B cell (primary cell): ENCODE results near the gene ZMYND8. TPM values are rescaled to one million over a fixed set of nuclear protein-coding genes. Genes with fewer than 3 reads are reported as not detected.

Source experiments
- ATAC-seq: fragments of 200-7000 bp; cut with Tn5 transposase; one replicate; pipeline ENCODE4 v1.10.0; 2021; ENCODE audit warnings: low read depth, mild to moderate bottlenecking, moderate number of reproducible peaks, moderate library complexity
- CTCF ChIA-PET: fragments of 350-600 bp; sonication (Branson Sonifier 250); formaldehyde crosslinking; loops from one replicate; lab custom pipeline; 2021; ENCODE audit warnings: antibody characterized with exemption, inconsistent platforms; lab: Charles Lee
- POLR2A ChIA-PET: fragments of 350-600 bp; sonication (Branson Sonifier 250); formaldehyde crosslinking; loops from one replicate; lab custom pipeline; 2021; ENCODE audit warnings: antibody characterized with exemption; lab: Charles Lee
- DNase-seq: peaks from one replicate; pipeline ENCODE4 v3.0.0; 2013
- H2AFZ ChIP-seq: 2 replicates; pipeline ENCODE4 v1.6.1; 2012; ENCODE audit warnings: mild to moderate bottlenecking, low read depth, low read length; ENCODE audit not compliant: insufficient read depth, poor library complexity, severe bottlenecking
- H3K27ac ChIP-seq, 2 donors: 1 replicate in 1 of 2; 2 replicates in 1 of 2; pipeline ENCODE4 v1.5.1; 2012 to 2013; ENCODE audit warnings: low read length in 2 of 2, mild to moderate bottlenecking in 2 of 2, moderate library complexity in 1 of 2
- H3K27me3 ChIP-seq, 4 experiments: fragments of 200-600 bp in 1 of 4; sonication (generic) in 1 of 4; replicated peaks in 1 of 4; 1 replicate in 2 of 4; 2 replicates in 2 of 4; pipeline versions ENCODE4 v1.6.1 to v1.7.0; 2013 to 2016; ENCODE audit warnings: low read length in 3 of 4, mild to moderate bottlenecking in 2 of 4, mixed read lengths in 1 of 4, moderate library complexity in 1 of 4; ENCODE audit not compliant: insufficient read depth in 4 of 4, control insufficient read depth in 3 of 4; ENCODE audit errors: control extremely low read depth in 1 of 4
- H3K36me3 ChIP-seq, 2 experiments: replicated peaks in 1 of 2; 1 replicate in 1 of 2; 2 replicates in 1 of 2; pipeline versions ENCODE4 v1.6.1 to v1.7.1; 2013; ENCODE audit warnings: low read length in 1 of 2; ENCODE audit not compliant: insufficient read depth in 2 of 2, control insufficient read depth in 1 of 2; ENCODE audit errors: control extremely low read depth in 1 of 2, extremely low read depth in 1 of 2
- H3K4me1 ChIP-seq, 2 donors: fragments of 200-600 bp in 1 of 2; sonication (generic) in 1 of 2; 1 replicate in 1 of 2; 2 replicates in 1 of 2; pipeline versions ENCODE4 v1.5.1 to v1.6.1; 2013 to 2017; ENCODE audit warnings: low read length in 2 of 2; ENCODE audit not compliant: control insufficient read depth in 2 of 2, insufficient read depth in 2 of 2
- H3K4me2 ChIP-seq: replicated peaks from 2 replicates; pipeline ENCODE3; 2012; ENCODE audit warnings: mild to moderate bottlenecking, low read depth, low read length; ENCODE audit not compliant: poor library complexity, severe bottlenecking
- H3K4me3 ChIP-seq, 5 experiments: fragments of 200-600 bp in 1 of 5; sonication (generic) in 1 of 5; 1 replicate in 3 of 5; 2 replicates in 2 of 5; pipeline versions ENCODE4 v1.5.1 to v1.7.0; 2011 to 2016; ENCODE audit warnings: low read length in 4 of 5, mild to moderate bottlenecking in 4 of 5, low read depth in 2 of 5, control low read depth in 1 of 5, moderate library complexity in 1 of 5; ENCODE audit not compliant: insufficient read depth in 1 of 5; ENCODE audit errors: control extremely low read depth in 1 of 5, extremely low read depth in 1 of 5
- H3K79me2 ChIP-seq: fragments of 200-600 bp; sonication (generic); one replicate; pipeline ENCODE4 v1.6.0; 2016; ENCODE audit warnings: low read length; ENCODE audit not compliant: control insufficient read depth, insufficient read depth
- H3K9ac ChIP-seq: fragments of 200-600 bp; sonication (generic); 2 replicates; pipeline ENCODE4 v1.6.1; 2017; ENCODE audit warnings: mild to moderate bottlenecking, low read length, moderate library complexity
- H3K9me3 ChIP-seq, 3 donors: one replicate each; pipeline versions ENCODE4 v1.6.1 to v1.7.1; 2013; ENCODE audit warnings: low read length in 2 of 3; ENCODE audit not compliant: control insufficient read depth in 2 of 3, insufficient read depth in 1 of 3; ENCODE audit errors: control extremely low read depth in 1 of 3
- H4K20me1 ChIP-seq: 2 replicates; pipeline ENCODE4 v1.6.0; 2012; ENCODE audit warnings: mild to moderate bottlenecking, low read length; ENCODE audit not compliant: insufficient read depth, control insufficient read depth, poor library complexity, severe bottlenecking
- H3K27ac Mint-ChIP-seq: one replicate; pipeline ENCODE4 v1.8.0; 2021; ENCODE audit warnings: mixed read lengths
- H3K27me3 Mint-ChIP-seq: one replicate; pipeline ENCODE4 v1.8.0; 2021; ENCODE audit warnings: mixed read lengths
- H3K4me1 Mint-ChIP-seq: one replicate; pipeline ENCODE4 v1.8.0; 2021; ENCODE audit warnings: mixed read lengths
- H3K4me3 Mint-ChIP-seq: one replicate; pipeline ENCODE4 v1.8.0; 2021; ENCODE audit warnings: mixed read lengths
- H3K9me3 Mint-ChIP-seq: one replicate; pipeline ENCODE4 v1.8.0; 2022; ENCODE audit warnings: mixed read lengths; ENCODE audit not compliant: insufficient read depth
- EZH2 ChIP-seq: IDR thresholded peaks from 2 replicates; pipeline ENCODE4 v1.6.1; 2012; ENCODE audit warnings: borderline replicate concordance, low read depth, mild to moderate bottlenecking, moderate library complexity, low read length; ENCODE audit not compliant: insufficient read depth, poor library complexity, severe bottlenecking
- WGBS: methylation state at CpG from one replicate; pipeline ENCODE4 v1.1.5; 2013; ENCODE audit warnings: missing lambda C conversion rate; ENCODE audit not compliant: insufficient coverage; 5-methylcytosine and 5-hydroxymethylcytosine counted together
- intact Hi-C: fragments of 100-400 bp; cut with micrococcal nuclease; formaldehyde crosslinking; loops from one replicate; pipeline ENCODE4 v1.10.0; 2022
- polyA plus RNA-seq: library from polyadenylated mRNA; depleted of rRNA; stranded (reverse); fragments of >200 nt; gene quantifications from 2 replicates; pipeline ENCODE4 v1.2.3, GENCODE V29; 2012
- total RNA-seq, 2 donors: library from RNA; stranded (reverse); fragments of 120-200 nt in 1 of 2; gene quantifications; 1 replicate in 1 of 2; 2 replicates in 1 of 2; pipeline versions ENCODE4 v1.2.3 to v1.2.4, GENCODE V29; 2013 to 2022
- TF ChIP-seq, protein P1 (sequence below): fragments of 200-600 bp; IDR thresholded peaks from one replicate; pipeline ENCODE4 v1.8.0; 2022; ENCODE audit warnings: antibody characterized with exemption, mild to moderate bottlenecking

The ZMYND8 gene
- total and polyA plus RNA-seq, 2 donors (not counting 1 experiment from before 2014, with no cell fraction given): 20.3 to 67.2 TPM

DNA sequence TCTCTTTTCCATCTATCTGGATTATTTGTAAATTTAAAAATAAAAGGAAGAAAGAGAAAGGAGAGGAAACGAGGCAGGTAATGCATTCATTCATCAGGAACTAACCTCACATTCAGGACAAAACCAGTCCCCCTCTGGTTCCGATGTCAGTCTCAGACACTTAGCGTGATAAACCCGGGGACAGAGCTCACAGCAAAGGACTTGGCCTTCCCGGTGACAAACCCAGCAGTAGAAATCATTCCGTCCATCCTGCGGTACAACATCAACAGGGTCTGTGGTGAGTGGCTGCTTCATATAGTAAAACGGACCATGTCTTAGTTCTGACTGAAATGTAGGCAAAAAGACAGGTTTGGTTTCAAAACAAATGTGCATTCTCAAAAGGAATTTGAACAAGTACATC is 57.9 kb downstream of the ZMYND8 start:
- H4K20me1 ChIP-seq: peaks cover 25% of the 10 kb centered on the region
- H3K36me3 ChIP-seq: peaks cover 16 to 85% of the 10 kb centered on the region in 2 experiments
- no peak overlapping the region for H3K4me3 ChIP-seq
- Mint-ChIP-seq H3K27me3 (no peaks in the 10 kb centered on the region), H3K4me3 (no peak overlapping the region), H3K9me3 (no peaks in the 10 kb centered on the region), H3K27ac (no peak overlapping the region), H3K4me1 (no peaks in the 10 kb centered on the region)
- POLR2A ChIA-PET: no interaction called here
- no peak overlapping the region for H3K4me2 ChIP-seq
- H3K27ac ChIP-seq: no peak overlapping the region
- H3K9ac ChIP-seq: no peak overlapping the region
- no peak for TF ChIP-seq EZH2
- TF ChIP-seq, protein P1, sequence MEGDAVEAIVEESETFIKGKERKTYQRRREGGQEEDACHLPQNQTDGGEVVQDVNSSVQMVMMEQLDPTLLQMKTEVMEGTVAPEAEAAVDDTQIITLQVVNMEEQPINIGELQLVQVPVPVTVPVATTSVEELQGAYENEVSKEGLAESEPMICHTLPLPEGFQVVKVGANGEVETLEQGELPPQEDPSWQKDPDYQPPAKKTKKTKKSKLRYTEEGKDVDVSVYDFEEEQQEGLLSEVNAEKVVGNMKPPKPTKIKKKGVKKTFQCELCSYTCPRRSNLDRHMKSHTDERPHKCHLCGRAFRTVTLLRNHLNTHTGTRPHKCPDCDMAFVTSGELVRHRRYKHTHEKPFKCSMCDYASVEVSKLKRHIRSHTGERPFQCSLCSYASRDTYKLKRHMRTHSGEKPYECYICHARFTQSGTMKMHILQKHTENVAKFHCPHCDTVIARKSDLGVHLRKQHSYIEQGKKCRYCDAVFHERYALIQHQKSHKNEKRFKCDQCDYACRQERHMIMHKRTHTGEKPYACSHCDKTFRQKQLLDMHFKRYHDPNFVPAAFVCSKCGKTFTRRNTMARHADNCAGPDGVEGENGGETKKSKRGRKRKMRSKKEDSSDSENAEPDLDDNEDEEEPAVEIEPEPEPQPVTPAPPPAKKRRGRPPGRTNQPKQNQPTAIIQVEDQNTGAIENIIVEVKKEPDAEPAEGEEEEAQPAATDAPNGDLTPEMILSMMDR: no peak
- ATAC-seq: no peak
- WGBS: 96% methylated on average over 5 of the region's 8 CpGs
- H2AFZ ChIP-seq: no peak overlapping the region
- peaks cover 80% of the 10 kb centered on the region for H3K79me2 ChIP-seq
- no peaks in the 10 kb centered on the region for H3K9me3 ChIP-seq
- H3K27me3 ChIP-seq: no peaks in the 10 kb centered on the region
- intact Hi-C loops: no loop called here
- H3K4me1 ChIP-seq: no peaks in the 10 kb centered on the region
- DNase-seq: no peak
- CTCF ChIA-PET: interaction anchor here (0.7 to 1.4 kb wide), 2 partner anchors 86 to 379 kb away, joined by 4 to 11 read pairs; no protein-coding TSS in a partner anchor

DNA sequence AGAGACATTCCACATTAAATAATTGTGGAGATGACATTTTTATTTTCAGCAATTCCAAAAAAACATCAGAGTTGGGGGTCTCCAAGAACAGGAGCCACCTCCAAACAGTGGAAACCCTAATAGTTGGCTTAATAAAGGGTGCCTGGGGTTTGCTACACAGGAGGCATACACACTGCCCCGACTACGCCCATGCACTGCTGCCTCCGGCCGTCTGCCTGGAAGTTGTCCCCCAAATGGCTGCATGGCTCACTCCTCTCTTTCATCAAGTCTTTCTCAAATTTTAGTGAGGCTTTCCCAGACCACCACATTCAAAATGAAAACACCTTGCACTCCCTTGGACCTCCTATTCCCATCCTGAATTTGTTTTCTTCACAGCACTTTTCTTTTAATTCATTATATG is 58.8 kb downstream of the ZMYND8 start:
- CTCF ChIA-PET: interaction anchor here (0.5 to 2.7 kb wide), 15 partner anchors 10 to 380 kb away, joined by 3 to 46 read pairs (median 4); partner anchors contain the start of gene NCOA3
- H3K4me1 ChIP-seq: no peaks in the 10 kb centered on the region
- no peak overlapping the region for H3K27ac Mint-ChIP-seq
- peaks cover 76% of the 10 kb centered on the region for H3K79me2 ChIP-seq
- no peaks in the 10 kb centered on the region for H3K4me1 Mint-ChIP-seq
- H3K9me3 Mint-ChIP-seq: no peaks in the 10 kb centered on the region
- H3K4me2 ChIP-seq: no peak overlapping the region
- no peak for ATAC-seq
- no peak overlapping the region for H3K27ac ChIP-seq
- H3K9ac ChIP-seq: no peak overlapping the region
- no peak for DNase-seq
- H3K9me3 ChIP-seq: no peaks in the 10 kb centered on the region
- H3K4me3 ChIP-seq: no peak overlapping the region
- H4K20me1 ChIP-seq: peaks cover 18% of the 10 kb centered on the region
- H2AFZ ChIP-seq: no peak overlapping the region
- 91% methylated on average over 4 of the region's 4 CpGs for WGBS
- POLR2A ChIA-PET: interaction anchor here (0.5 to 0.6 kb wide), 3 partner anchors 18 to 321 kb away, joined by 4 to 9 read pairs (median 6); no protein-coding TSS in a partner anchor
- H3K27me3 Mint-ChIP-seq: no peaks in the 10 kb centered on the region
- intact Hi-C loops: loop anchor here (1.0 kb wide), 1 partner anchor 87 kb away; no protein-coding TSS in a partner anchor
- no peak overlapping the region for H3K4me3 Mint-ChIP-seq
- peaks cover 18 to 84% of the 10 kb centered on the region in 2 experiments for H3K36me3 ChIP-seq
- H3K27me3 ChIP-seq: no peaks in the 10 kb centered on the region
- TF ChIP-seq, protein P1: no peak
- TF ChIP-seq EZH2: no peak
